Fibroblast of the aortic adventitia (primary cell): Measurements from ENCODE around the gene CD6. TPM values are rescaled to one million over a fixed set of nuclear protein-coding genes. Genes with fewer than 3 reads are reported as not detected.

Experiments used
- DNase-seq: peaks from one replicate; pipeline ENCODE4 v3.0.0-alpha.2; 2010; ENCODE audit warnings: low read depth
- H3K4me3 ChIP-seq: 2 replicates; pipeline ENCODE4 v1.5.1; 2011; ENCODE audit warnings: low read depth, mild to moderate bottlenecking, control low read depth, low read length, moderate library complexity
- total RNA-seq: library from RNA; depleted of rRNA; stranded (reverse); fragments of >200 nt; gene quantifications from 2 replicates; pipeline ENCODE4 v1.2.3, GENCODE V29; 2012; ENCODE audit warnings: low replicate concordance
- TF ChIP-seq, protein P1 (sequence below): IDR thresholded peaks from 2 replicates; pipeline ENCODE4 v1.5.1; 2011; ENCODE audit warnings: mild to moderate bottlenecking, low read length, control low read depth, inconsistent platforms; ENCODE audit not compliant: insufficient read depth

CD6 gene
- total RNA-seq, 1 donor: not detected

DNA sequence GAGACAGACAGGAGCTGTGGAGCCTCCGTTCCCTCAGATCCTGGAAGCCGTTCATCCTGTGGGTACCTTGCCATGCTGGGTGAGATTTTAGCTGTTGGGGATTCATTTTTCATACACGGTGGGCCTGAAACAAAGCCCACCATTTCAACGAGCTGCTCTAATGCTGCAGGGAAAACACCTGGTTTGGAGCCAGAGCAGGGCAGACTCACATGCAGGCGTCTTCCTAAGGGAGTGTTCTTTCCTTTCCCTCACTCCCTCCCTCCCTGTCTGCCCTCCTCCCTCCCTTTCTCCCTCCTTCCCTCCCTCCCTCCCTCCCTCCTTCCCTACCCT lies 52.5 kb downstream of the CD6 start:
- TF ChIP-seq, protein P1, sequence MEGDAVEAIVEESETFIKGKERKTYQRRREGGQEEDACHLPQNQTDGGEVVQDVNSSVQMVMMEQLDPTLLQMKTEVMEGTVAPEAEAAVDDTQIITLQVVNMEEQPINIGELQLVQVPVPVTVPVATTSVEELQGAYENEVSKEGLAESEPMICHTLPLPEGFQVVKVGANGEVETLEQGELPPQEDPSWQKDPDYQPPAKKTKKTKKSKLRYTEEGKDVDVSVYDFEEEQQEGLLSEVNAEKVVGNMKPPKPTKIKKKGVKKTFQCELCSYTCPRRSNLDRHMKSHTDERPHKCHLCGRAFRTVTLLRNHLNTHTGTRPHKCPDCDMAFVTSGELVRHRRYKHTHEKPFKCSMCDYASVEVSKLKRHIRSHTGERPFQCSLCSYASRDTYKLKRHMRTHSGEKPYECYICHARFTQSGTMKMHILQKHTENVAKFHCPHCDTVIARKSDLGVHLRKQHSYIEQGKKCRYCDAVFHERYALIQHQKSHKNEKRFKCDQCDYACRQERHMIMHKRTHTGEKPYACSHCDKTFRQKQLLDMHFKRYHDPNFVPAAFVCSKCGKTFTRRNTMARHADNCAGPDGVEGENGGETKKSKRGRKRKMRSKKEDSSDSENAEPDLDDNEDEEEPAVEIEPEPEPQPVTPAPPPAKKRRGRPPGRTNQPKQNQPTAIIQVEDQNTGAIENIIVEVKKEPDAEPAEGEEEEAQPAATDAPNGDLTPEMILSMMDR: no peak
- H3K4me3 ChIP-seq: no peak overlapping the region
- DNase-seq: no peak

DNA sequence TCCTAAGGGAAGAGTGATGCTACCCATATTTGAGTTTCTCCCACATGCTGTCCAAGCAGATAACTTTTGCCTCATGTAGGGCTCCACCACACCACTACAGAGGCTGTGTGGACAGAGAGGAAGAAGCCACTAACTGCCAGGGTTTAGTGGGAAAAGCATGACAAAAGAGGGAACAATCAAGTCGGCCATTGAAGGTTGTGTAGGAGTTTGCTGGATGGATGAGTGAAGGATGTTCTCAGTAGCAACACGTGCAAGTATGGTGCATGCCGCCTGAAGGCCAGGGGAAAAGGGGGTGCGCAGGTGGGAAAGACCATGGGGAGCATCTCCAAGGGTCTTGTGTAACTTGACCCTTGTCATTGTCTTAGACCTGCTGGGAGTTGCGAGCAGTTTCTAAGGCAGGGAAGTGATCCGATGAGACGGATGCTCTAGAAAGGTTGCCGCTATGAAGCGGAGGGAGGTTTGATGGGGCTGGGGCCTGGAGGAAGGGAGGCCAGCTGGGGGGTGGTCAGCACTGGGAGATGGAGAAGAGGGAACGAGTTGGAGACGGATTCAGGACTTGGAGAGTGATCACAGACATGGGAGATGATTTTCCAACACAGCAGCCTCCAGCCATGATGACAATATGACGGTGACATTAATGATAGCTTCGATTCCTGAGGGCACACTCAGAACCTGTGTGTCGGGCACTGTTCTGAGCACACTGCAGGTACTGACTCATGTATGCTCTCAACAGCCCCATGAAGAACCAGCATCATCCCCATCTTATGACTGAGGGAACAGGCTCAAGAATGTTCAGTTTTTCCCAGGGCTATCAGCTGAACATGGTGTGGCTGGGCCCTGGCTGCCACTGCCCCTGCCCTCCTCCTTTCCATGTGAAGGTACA lies 53.7 kb downstream of the CD6 start:
- H3K4me3 ChIP-seq: no peak overlapping the region
- TF ChIP-seq, protein P1: no peak
- no peak for DNase-seq

DNA sequence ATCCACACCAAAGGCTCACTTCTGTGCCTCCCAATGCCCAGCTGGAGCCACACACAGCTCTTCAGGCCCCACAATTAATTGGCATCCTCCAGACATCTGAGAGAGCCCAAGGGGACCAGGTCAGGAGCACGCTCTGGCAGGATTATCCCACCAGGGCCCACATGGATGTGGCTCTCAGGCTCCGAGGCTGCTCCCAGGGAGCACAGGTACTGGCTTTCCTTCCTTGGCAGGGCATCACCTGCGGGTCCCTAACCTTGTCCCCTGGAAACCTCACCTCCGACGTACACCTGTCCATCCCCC lies 54.3 kb downstream of the CD6 start:
- H3K4me3 ChIP-seq: no peak overlapping the region
- TF ChIP-seq, protein P1: no peak
- no peak for DNase-seq

DNA sequence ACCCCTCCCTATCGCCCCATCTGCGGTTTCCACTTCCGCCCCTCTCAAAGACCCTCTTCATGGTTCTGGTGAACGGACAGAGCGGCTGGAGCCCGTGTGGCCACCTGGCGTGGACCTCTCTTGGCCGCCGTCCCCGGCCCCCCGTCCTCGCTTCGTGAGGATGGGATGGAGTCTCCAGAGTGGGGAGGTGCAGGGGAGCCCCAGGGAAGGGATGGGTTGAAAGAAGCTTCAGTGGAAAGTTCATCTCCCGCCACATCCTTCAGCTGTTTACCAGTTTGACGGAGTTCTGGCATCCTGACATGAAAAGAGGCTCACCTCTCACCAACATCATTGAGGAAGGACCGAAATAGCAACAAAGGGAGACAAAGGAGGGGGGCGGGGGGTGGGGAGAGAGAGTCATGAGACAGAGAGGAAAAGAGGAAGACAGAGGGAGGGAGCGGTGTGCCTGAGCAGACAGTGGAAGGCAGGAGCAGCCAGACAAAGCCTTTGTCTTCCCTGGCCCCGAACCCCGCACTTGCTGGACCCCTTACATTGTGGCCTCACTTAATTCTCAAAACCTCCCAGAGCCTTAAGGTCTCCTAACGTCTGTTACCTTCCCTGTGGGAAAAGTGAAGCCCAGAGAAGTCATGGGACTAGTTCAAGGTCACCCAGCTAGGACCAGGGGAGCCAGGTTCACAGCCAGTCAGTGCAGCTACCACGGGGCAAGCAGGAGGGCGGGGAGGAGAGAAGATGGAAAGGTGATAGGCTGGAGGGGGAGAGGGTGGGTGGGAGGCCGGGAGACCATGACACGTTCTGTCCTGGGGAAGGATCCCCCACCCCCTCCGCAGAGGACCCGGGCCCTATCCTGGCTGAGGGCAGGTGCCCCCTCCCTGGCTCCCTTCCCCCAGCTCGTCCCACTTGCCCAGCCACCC lies 54.9 kb downstream of the CD6 start:
- TF ChIP-seq, protein P1: no peak
- no peak overlapping the region for H3K4me3 ChIP-seq
- no peak for DNase-seq

DNA sequence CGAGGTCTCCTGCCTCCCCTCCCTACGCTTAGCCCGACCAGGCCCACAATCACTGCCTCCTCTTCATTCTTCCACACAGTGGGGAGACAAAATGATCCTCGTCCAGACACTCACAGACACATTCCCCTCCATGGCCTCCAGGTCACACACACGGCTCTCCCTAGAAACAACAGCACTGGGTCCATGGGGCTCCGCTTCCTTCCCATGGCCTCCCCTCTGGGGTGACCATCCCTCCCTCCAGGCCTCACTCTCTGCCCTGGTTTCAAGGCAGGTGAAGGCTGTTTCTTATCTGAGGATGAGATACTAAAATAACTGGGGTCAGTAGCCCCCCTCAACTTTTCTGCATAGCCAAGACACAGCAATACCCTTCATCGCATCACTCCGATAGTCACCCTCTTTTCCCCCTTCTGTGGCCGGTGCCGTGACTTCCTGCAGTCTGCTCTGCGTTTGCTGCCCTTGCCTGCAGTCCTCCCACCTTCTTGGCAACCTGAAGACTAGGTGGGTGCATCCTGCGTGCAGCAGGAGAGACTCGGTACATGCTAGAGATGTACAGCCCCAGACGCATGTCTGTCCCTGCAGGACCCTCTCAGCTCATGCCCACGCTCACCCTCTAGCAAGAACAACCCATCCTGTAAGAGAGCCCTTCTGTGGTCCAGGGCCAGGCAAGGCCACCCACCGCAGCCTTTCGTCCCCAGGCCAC lies 55.8 kb downstream of the CD6 start:
- DNase-seq: no peak
- TF ChIP-seq, protein P1: no peak
- H3K4me3 ChIP-seq: no peak overlapping the region

DNA sequence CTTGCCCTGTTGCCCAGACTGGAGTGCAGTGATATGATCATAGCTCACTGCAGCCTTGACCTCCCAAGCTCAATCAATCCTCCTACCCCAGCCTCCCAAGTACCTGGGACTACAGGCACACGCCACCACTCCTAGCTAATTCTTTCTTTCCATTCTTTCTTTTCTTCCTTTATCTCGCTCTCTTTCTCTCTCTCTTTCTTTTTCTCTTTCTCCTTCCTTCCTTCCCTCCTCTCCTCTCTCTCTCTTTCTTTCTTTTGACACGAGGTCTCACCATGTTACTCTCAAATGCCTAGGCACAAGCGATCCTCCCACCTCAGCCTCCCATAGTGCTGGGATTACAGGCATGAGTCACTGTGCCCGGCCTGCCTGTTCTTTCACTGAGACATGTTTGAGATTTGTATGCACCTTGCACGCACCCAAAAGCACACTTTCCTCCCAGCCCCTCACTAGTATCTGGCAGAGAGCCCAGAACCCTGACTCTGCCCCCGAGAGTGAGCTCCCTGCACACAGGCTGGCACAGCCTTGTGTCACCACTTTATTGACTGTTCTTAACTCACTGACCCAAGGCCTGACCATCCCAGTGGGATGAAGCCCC lies 56.8 kb downstream of the CD6 start:
- no peak for DNase-seq
- TF ChIP-seq, protein P1: no peak
- no peak overlapping the region for H3K4me3 ChIP-seq
